ENCODE measurements around the gene SPDYE17.
"Not testable (repeated sequence)": the region's sequence is repeated elsewhere in the genome, so short reads cannot be mapped to it uniquely, and the experiment has no call there.

GRCh38 chr7:76981187-76981970 is 50.8 kb downstream of the SPDYE17 start:
- not testable (repeated sequence) for TF ChIP-seq CTCF (IDR thresholded peaks at IDR 0.05; ENCODE audit: borderline replicate concordance, extremely low read depth, low read length, poor library complexity, severe bottlenecking); EZH2 (IDR thresholded peaks at IDR 0.05; ENCODE audit: borderline replicate concordance, low read depth, low read length, severe bottlenecking)
